Measurements from ENCODE around the gene ASIC4.

Gene ASIC4

DNA sequence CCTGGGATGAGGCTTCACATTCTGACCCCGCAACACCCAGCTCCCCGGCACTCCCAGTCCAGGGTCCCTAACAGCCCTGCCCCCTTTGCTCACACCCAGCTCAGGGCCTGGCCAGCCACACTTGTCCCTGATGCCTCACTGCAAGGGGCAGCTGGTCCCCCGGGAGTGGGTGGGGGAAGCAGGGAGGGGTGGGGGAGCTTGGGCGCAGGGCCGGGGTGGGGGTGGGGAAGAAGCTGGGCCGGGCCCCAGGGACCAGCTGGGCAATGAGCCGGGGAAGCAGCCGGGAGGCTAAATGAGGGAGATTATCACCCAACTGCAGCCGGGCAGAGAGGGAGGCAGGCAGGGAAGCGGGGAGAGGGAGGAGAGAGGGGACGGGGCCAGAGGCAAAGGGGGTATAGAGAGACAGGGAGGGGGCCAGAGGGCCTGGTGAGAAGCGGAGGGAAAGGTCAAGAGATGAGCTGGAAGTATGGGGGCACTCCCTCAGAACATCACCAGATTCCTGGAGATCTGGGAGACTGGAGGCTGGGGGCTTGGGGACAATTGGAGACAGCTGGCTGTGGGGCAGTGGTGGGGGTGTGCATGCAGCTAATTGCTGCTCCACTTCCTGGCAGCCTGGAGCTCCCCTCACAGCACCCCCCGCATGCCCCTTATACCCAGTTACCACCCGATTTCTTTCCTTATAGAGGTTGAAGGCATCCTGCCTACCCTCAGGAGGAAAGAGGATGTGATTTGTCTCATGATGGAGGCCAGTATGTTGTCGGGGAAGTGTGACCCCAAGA is 2.5 kb upstream of the ASIC4 start:
- H3K9ac ChIP-seq (ENCODE audit: insufficient read length, low read depth) = no peak overlapping the region
- DNase-seq (ENCODE audit: low read depth, low spot score) = no peak

DNA sequence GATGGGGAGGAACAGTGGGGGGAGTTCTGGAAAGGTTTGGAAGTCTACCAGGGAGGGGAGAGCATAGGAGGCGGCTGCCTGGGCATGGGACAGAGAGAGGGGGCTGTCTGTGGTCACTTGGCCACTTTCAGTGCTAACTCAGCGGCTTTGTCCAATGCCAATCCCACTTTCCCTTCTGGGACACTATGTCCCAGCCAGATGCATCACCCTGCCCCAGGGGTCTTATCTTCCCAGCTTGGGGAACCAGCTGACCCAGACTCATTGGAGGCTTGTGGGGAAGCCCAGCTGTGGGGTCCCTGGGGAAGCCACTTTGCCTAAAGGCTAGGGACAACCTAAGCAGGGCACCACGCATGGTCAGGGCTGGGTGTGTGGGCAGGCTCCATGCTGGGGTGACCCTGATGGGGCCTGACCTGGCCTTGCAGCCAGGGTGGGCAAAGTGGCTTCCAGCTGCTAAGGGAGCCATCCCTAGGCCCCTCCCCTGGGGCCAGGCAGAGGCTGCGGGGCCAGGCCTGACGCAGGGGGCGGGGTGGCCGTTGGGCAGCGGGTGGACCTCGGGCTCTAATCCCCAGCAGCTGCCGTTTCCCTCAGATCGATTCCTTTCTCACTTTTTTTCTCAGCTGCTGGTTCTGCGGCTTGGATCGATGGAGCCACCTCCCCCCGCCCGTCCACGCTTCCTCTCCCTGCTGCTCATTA is 1.6 kb upstream of the ASIC4 start:
- Histone ChIP-seq H3K4me1 (ENCODE audit: insufficient read depth, insufficient read length) (peaks cover 31% of the 10 kb centered on the region), H3K9ac (ENCODE audit: insufficient read length, low read depth) (peak overlapping the region; percentile 36), H3K4me3 (ENCODE audit: insufficient read length, low read depth) (no peak overlapping the region), H3K27me3 (ENCODE audit: insufficient read depth, insufficient read length) (peaks cover 61% of the 10 kb centered on the region), H3K9me3 (ENCODE audit: insufficient read depth, low read length) (no peaks in the 10 kb centered on the region), H3K36me3 (ENCODE audit: insufficient read depth, insufficient read length, low read length) (peaks cover 6% of the 10 kb centered on the region)
- no peak for TF ChIP-seq ZNF274 (IDR thresholded peaks at IDR 0.05; ENCODE audit: low read depth, low read length)
- TF ChIP-seq SUZ12 (IDR thresholded peaks at IDR 0.05; ENCODE audit: extremely low read depth, insufficient read depth, insufficient read length) = no peak
- no peak for TF ChIP-seq YY1 (IDR thresholded peaks at IDR 0.05; ENCODE audit: insufficient read depth, insufficient read length)
- no peak for DNase-seq (ENCODE audit: low read depth, low spot score)

More for the DNA sequence above, 2.5 kb upstream of the ASIC4 start:
- Histone ChIP-seq H3K27me3 (ENCODE audit: insufficient read depth, insufficient read length) (peaks cover 51% of the 10 kb centered on the region), H3K4me3 (ENCODE audit: insufficient read length, low read depth) (no peak overlapping the region), H3K9me3 (ENCODE audit: insufficient read depth, low read length) (no peaks in the 10 kb centered on the region), H3K36me3 (ENCODE audit: insufficient read depth, insufficient read length, low read length) (peaks cover 12% of the 10 kb centered on the region), H3K4me1 (ENCODE audit: insufficient read depth, insufficient read length) (peaks cover 39% of the 10 kb centered on the region)
- no peak for TF ChIP-seq ZNF274 (IDR thresholded peaks at IDR 0.05; ENCODE audit: low read depth, low read length)
- no peak for TF ChIP-seq SUZ12 (IDR thresholded peaks at IDR 0.05; ENCODE audit: extremely low read depth, insufficient read depth, insufficient read length)
- TF ChIP-seq YY1 (IDR thresholded peaks at IDR 0.05; ENCODE audit: insufficient read depth, insufficient read length) = no peak

DNA sequence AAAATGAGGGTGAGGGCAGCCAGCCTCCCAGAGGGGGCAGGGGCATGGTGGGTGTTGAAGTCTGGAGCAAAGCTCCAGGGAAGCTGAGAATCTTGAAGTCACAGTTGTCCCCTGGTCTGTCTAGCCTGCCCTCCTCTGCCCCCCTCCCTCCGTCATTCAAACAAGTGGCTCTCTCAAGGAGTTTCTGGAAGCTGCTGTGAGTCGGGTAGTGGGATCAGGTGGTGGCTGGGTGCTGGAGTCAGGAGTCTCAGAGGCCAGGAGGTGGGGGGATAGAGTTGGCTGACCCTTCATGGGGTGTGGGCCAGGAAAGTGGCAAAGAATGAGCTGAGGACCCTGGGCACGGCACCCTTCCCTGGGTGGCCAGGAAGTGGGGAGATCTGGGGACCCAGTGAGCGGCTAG is 495 bp upstream of the ASIC4 start:
- no peaks in the 10 kb centered on the region for H3K36me3 ChIP-seq (ENCODE audit: insufficient read depth, insufficient read length, low read length)
- H3K4me3 ChIP-seq (ENCODE audit: insufficient read length, low read depth) = no peak overlapping the region
- DNase-seq (ENCODE audit: low read depth, low spot score) = no peak
- peak overlapping the region; percentile 51 for H3K9ac ChIP-seq (ENCODE audit: insufficient read length, low read depth)
- H3K4me1 ChIP-seq (ENCODE audit: insufficient read depth, insufficient read length) = peaks cover 28% of the 10 kb centered on the region
- H3K27me3 ChIP-seq (ENCODE audit: insufficient read depth, insufficient read length) = peaks cover 70% of the 10 kb centered on the region
- no peaks in the 10 kb centered on the region for H3K9me3 ChIP-seq (ENCODE audit: insufficient read depth, low read length)
- TF ChIP-seq ZNF274 (IDR thresholded peaks at IDR 0.05; ENCODE audit: low read depth, low read length) = no peak
- no peak for TF ChIP-seq YY1 (IDR thresholded peaks at IDR 0.05; ENCODE audit: insufficient read depth, insufficient read length)
- no peak for TF ChIP-seq SUZ12 (IDR thresholded peaks at IDR 0.05; ENCODE audit: extremely low read depth, insufficient read depth, insufficient read length)

DNA sequence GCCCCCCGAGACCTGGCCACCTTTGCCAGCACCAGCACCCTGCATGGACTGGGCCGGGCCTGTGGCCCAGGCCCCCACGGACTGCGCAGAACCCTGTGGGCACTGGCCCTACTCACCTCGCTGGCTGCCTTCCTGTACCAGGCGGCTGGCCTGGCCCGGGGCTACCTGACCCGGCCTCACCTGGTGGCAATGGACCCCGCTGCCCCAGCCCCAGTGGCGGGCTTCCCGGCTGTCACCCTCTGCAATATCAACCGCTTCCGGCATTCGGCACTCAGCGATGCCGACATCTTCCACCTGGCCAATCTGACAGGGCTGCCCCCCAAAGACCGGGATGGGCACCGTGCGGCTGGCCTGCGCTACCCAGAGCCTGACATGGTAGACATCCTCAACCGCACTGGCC is 554 bp downstream of the ASIC4 start:
- Histone ChIP-seq H3K27me3 (ENCODE audit: insufficient read depth, insufficient read length) (peaks cover 70% of the 10 kb centered on the region), H3K9ac (ENCODE audit: insufficient read length, low read depth) (no peak overlapping the region), H3K4me3 (ENCODE audit: insufficient read length, low read depth) (no peak overlapping the region), H3K4me1 (ENCODE audit: insufficient read depth, insufficient read length) (peaks cover 26% of the 10 kb centered on the region), H3K36me3 (ENCODE audit: insufficient read depth, insufficient read length, low read length) (no peaks in the 10 kb centered on the region), H3K9me3 (ENCODE audit: insufficient read depth, low read length) (no peaks in the 10 kb centered on the region)
- TF ChIP-seq YY1 (IDR thresholded peaks at IDR 0.05; ENCODE audit: insufficient read depth, insufficient read length) = no peak
- TF ChIP-seq ZNF274 (IDR thresholded peaks at IDR 0.05; ENCODE audit: low read depth, low read length) = no peak
- no peak for TF ChIP-seq SUZ12 (IDR thresholded peaks at IDR 0.05; ENCODE audit: extremely low read depth, insufficient read depth, insufficient read length)
- DNase-seq (ENCODE audit: low read depth, low spot score) = no peak

DNA sequence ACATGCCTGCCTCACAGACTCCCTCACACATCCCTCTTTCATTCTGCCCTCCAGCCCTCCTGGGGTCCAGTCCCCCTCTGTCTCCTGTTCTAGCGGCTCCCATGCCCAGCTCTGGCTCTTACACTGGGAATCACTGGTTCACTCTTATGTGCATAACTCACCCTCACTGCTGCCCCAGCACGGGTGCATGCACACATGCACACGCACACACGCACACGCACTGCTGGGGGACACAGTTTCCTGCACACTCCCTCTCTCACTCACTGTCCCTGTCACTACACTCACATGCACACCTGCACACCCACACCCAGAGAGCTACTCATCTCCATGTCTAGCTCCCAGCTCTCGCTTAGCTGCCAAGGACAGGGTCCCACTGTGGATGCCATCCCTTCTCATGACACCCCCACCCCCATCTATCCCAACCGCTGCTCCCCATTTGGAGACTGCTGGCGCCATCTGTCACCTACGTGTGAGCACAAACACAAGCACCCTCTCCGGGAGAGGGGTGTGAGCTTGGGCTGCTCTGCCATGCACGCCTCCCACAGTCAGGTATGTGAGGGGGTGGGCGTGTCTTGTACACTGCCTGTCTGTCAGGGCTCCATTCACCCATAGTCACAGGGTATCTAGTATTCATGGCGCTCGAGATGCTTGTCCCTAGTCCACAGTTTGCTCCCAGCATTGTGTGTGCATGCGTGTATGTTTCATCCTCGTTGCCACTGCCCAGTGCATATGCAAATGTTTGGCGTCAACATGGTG is 1.8 kb downstream of the ASIC4 start:
- H3K27me3 ChIP-seq (ENCODE audit: insufficient read depth, insufficient read length) = peaks cover 70% of the 10 kb centered on the region
- no peak for DNase-seq (ENCODE audit: low read depth, low spot score)
- no peaks in the 10 kb centered on the region for H3K9me3 ChIP-seq (ENCODE audit: insufficient read depth, low read length)
- peaks cover 28% of the 10 kb centered on the region for H3K4me1 ChIP-seq (ENCODE audit: insufficient read depth, insufficient read length)
- no peaks in the 10 kb centered on the region for H3K36me3 ChIP-seq (ENCODE audit: insufficient read depth, insufficient read length, low read length)
- H3K9ac ChIP-seq (ENCODE audit: insufficient read length, low read depth) = no peak overlapping the region
- TF ChIP-seq ZNF274 (IDR thresholded peaks at IDR 0.05; ENCODE audit: low read depth, low read length) (no peak), SUZ12 (IDR thresholded peaks at IDR 0.05; ENCODE audit: extremely low read depth, insufficient read depth, insufficient read length) (no peak), YY1 (IDR thresholded peaks at IDR 0.05; ENCODE audit: insufficient read depth, insufficient read length) (no peak)
- no peak overlapping the region for H3K4me3 ChIP-seq (ENCODE audit: insufficient read length, low read depth)

DNA sequence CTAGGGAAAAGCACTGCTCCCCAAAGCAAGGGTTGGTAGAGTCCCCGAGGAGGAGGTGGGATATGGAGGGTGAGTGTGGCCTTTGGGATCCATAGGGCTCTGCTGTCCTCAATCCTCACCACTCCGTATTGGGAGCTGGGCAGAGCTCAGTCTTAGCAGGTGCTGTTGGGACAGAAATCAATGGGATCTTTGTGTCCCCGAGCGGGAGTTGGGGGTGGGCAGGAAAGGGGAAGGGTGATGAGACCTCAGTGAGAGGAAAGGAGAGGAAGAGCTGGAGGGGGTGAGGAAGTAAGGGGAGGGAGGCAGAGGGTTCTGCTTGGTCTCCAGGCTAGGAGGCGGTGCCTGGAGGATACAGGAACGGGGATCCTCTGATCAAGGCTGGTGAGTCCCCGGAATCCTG is 2.6 kb downstream of the ASIC4 start:
- H3K9me3 ChIP-seq (ENCODE audit: insufficient read depth, low read length) = no peaks in the 10 kb centered on the region
- peaks cover 68% of the 10 kb centered on the region for H3K27me3 ChIP-seq (ENCODE audit: insufficient read depth, insufficient read length)
- no peak overlapping the region for H3K4me3 ChIP-seq (ENCODE audit: insufficient read length, low read depth)
- H3K9ac ChIP-seq (ENCODE audit: insufficient read length, low read depth) = no peak overlapping the region
- TF ChIP-seq SUZ12 (IDR thresholded peaks at IDR 0.05; ENCODE audit: extremely low read depth, insufficient read depth, insufficient read length) = no peak
- TF ChIP-seq YY1 (IDR thresholded peaks at IDR 0.05; ENCODE audit: insufficient read depth, insufficient read length) = no peak
- TF ChIP-seq ZNF274 (IDR thresholded peaks at IDR 0.05; ENCODE audit: low read depth, low read length) = no peak
- no peak for DNase-seq (ENCODE audit: low read depth, low spot score)
- H3K36me3 ChIP-seq (ENCODE audit: insufficient read depth, insufficient read length, low read length) = no peaks in the 10 kb centered on the region
- peaks cover 26% of the 10 kb centered on the region for H3K4me1 ChIP-seq (ENCODE audit: insufficient read depth, insufficient read length)

All from NT2/D1 (cell line).